Thyroid gland (tissue), 4 donors: ENCODE results near the gene KDSR.

Source experiments
- CTCF ChIP-seq, 6 experiments: fragments of 200-600 bp in 3 of 6; fragments of 450-650 bp in 3 of 6; sonication (generic) in 3 of 6; IDR thresholded peaks; one replicate each; pipeline ENCODE4 v1.5.1; 2016 to 2019; ENCODE audit warnings: antibody characterized with exemption in 6 of 6, mild to moderate bottlenecking in 2 of 6, inconsistent platforms in 1 of 6, moderate library complexity in 1 of 6
- POLR2A ChIP-seq, 2 donors: fragments of 450-650 bp; IDR thresholded peaks; one replicate each; pipeline ENCODE4 v1.6.1; 2017; ENCODE audit warnings: antibody characterized with exemption in 2 of 2, mild to moderate bottlenecking in 2 of 2, moderate library complexity in 1 of 2

GRCh38 chr18:63399300-63399699 is 32.3 kb upstream of the KDSR start:
- no peak for TF ChIP-seq CTCF (IDR thresholded peaks at IDR 0.05)
- TF ChIP-seq POLR2A (IDR thresholded peaks at IDR 0.05), result no peak
